GM18858 (cell line): ENCODE measurements around the gene CDK15.

Source experiments
- ATAC-seq: cut with Tn5 transposase; IDR thresholded peaks from one replicate; pipeline ENCODE4 v1.9.1; 2021; ENCODE audit not compliant: unreplicated experiment

Gene CDK15

DNA sequence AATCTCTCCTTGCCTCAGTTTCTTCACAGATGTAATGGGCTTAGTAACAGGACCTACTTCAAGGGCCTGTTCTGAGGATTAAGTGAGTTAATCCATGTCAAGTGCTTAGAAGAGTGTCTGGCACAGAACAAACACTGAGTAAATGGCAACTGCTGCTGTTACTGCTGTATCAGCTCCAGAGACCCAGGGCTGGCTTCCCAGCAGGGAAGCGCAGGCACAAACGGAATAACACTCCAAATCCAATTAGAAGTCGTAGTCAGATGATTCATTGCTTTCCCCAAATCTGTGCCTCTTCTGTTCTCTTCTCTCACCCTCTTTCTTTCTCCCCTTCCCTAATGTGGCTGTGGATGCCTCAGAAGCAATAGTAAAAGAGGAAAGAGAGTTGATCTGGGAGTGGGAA is 126.2 kb downstream of the CDK15 start:
- no peak for ATAC-seq

DNA sequence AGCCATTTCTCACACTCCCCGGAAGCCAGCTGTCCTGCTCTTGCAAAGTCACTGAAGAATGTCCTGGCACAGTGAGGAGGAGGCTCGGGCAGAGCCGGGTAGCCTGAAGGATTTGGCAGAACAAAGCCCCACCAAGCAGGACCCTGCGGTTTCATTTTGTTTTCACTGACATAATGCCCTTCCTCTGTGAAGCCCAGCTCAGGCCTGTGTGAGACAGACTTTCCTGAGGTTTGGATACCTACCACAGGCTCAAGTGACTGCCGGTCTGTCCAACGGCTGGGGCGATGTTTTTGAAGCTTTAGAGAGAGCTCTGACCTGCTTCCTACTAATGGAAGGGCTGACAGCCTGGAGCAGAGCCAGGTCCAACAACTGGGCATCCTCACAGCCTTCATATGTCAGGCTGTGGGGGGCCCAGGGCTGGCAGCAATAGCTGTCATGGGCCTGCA is 127.5 kb downstream of the CDK15 start:
- ATAC-seq = no peak

DNA sequence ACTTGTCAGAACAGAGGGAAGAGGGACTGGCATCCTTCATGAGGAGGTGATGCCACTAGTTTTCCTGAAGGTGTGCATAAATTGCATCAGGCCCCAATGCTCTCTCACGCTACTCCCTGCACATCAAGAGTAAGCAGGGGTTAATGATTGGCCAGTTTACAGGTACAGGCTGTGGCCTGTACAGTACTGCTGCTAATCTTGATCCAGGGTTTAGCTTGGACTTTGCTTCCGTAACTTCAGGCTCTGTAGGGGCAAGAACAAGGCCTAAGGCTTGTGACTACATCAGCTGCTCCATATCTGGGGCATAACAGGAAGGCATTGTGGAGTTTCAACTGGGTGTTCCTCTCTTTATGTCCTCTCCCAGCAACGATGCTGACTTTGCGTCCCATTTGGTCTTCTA is 130.5 kb downstream of the CDK15 start:
- no peak for ATAC-seq

DNA sequence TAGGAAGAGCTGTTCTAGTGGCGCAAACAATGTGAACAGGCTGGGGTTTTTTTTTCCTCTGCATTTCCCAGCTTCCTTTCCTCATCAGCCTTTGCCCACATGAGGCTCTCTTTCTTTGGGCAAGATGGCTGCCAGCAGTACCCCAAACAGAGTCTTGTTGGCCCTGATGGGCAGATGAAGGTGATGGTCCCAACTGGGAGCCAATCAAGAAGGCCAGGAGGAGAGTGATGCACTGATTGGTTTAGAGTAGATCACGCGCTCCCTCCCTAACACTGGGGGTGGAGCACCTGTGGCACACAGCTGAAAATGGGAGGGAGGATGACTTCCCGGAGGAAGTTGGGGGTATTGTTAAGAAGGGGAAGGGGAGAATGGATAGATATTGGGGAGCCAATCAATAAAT is 131.0 kb downstream of the CDK15 start:
- ATAC-seq = no peak

DNA sequence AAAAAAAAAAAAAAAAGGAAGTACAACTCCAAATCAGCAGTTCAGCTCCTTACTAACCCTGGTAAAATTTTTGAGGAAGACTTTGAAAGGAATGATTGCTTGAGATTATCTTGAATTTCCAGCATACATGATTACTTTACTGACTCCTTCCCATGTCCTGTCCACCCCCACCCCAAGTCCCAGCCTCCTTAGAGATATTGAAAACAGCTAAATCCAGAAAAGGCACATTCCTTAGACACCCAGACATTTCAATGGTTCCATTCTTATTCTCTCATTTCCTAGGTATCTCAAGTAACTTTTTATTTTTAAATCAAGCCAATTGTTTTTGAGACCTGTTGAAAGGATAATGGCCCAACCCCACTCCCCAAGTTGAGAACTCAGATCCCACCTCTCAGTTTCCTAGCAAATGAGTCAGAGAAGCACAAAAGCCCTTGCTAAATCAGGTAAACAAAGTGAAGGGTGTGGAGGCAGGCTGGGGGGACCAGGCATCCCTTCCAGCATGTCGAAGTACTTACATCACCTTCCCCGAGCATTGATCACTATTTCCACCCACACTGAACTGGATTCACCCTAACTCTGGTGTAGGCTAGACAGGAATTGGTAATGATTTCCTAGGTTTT is 131.9 kb downstream of the CDK15 start:
- ATAC-seq = no peak

DNA sequence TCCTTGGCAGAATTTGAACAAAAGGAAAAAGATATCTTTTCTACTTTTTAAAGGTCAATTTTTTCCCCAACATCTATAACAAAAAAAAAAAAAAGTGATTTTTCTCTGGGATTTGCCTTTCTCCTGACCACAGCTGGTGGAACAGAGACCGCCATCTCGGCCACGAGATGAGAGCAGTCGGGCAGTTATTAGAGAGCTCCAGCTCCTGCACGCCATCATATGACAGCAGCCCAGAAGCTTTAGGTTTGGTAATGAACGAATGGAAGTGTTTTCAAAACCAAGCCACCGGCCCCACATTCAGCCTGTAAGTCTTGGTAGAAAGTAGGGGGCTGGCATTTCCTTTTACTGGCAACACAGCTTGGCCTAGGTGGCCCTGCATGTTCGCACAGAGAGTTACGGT is 132.4 kb downstream of the CDK15 start:
- no peak for ATAC-seq

DNA sequence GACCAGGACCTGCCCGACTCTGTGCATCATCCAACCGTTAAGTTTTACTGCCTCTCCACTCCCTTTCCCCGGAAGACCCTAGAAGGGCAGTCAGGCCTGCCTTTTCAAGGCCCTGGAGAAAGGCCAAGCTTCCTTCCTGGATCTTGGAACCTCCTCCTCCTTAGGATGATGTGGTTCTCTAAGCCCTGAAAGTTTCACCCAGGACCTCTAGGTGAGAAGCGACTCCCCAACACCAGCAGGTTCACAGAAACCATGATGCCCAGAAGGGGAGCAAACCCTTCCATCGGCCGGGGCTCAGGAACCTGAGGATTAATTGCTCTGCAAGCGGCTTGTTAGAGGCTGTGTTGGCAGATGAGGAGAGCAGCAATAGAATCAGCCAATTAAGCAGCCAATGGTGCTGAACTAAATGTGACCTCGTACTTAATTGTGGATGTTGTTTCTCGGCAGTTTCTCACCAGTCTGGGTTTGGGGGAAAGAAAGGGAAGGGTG is 133.2 kb downstream of the CDK15 start:
- ATAC-seq = no peak

DNA sequence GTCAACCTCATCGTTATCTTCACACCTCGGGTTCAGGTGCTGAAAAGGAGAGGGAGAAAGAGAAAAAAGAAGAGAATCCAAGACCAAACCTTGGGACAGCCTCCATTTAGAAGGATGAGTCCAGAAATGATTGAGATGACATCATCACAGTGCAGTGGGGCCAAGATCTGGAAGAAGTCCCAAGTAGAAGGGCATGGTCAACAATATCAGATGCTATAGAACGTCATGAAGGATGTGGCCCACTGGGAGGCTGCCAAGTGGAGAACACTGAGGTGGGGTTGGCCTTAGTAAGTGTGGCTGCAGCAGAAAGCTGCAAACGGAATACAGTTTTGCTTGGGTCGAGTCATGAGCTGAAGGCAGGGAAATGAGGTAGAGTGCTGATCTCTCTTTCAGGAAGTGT is 136.2 kb downstream of the CDK15 start:
- ATAC-seq = no peak
